ENCODE data around the gene XIRP2.

DNA sequence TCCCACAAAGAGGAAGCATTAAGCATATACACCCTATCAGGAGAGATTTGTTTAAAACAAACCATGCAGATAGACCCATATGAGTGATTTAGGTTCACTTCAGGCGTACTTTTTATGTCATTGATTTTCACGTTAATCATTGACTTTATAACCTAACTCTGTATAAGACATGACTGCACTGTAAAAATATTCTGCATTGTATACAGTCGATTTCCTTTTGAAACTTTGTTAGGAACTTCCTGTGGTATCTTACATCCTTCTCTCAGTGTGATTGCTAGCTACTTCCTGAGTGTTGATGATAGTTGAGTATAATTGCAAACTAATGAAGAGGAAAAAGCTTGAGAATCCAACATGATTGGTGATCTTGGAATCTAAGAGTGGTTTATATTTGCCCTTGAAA lies 69.4 kb downstream of the XIRP2 start:
- TF ChIP-seq, protein P1, sequence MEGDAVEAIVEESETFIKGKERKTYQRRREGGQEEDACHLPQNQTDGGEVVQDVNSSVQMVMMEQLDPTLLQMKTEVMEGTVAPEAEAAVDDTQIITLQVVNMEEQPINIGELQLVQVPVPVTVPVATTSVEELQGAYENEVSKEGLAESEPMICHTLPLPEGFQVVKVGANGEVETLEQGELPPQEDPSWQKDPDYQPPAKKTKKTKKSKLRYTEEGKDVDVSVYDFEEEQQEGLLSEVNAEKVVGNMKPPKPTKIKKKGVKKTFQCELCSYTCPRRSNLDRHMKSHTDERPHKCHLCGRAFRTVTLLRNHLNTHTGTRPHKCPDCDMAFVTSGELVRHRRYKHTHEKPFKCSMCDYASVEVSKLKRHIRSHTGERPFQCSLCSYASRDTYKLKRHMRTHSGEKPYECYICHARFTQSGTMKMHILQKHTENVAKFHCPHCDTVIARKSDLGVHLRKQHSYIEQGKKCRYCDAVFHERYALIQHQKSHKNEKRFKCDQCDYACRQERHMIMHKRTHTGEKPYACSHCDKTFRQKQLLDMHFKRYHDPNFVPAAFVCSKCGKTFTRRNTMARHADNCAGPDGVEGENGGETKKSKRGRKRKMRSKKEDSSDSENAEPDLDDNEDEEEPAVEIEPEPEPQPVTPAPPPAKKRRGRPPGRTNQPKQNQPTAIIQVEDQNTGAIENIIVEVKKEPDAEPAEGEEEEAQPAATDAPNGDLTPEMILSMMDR (IDR thresholded peaks at IDR 0.05; ENCODE audit: insufficient read depth, low read depth, low read length): no peak
- no peak for TF ChIP-seq EZH2 (IDR thresholded peaks at IDR 0.05; ENCODE audit: insufficient read depth, low read length)
